Measurements from ENCODE around the gene PSMD6. TPM values are rescaled to one million over a fixed set of nuclear protein-coding genes. Genes with fewer than 3 reads are reported as not detected.
A peak's percentile ranks its signal among the peaks of the same experiment; 100 is the strongest.

The PSMD6 gene
- total RNA-seq, 4 donors from 2014 or later = 47.4 to 64.5 (median 58.9) TPM

- Histone ChIP-seq H3K27ac (no peak overlapping the region), H3K4me3 (no peak overlapping the region), H3K9me3 (no peaks in the 10 kb centered on the region), H3K27me3 (no peaks in the 10 kb centered on the region), H3K4me1 (peaks cover 0 to 17% (median 4%) of the 10 kb centered on the region in 4 donors), H3K36me3 (no peaks in the 10 kb centered on the region)
- TF ChIP-seq POLR2A (IDR thresholded peaks at IDR 0.05) (no peak), CTCF (IDR thresholded peaks at IDR 0.05) (no peak), EP300 (IDR thresholded peaks at IDR 0.05) (no peak)
- DNase-seq (ENCODE audit: low spot score in 2 of 2) = no peak
- WGBS, 2 donors = 71 to 74% methylated on average over 3 of the region's 3 CpGs
Observed at GRCh38 chr3:64053581-64053980, 30.3 kb upstream of the PSMD6 start.

- H3K36me3 ChIP-seq = no peaks in the 10 kb centered on the region
- TF ChIP-seq CTCF (IDR thresholded peaks at IDR 0.05) = no peak
- no peak for TF ChIP-seq POLR2A (IDR thresholded peaks at IDR 0.05)
- TF ChIP-seq EP300 (IDR thresholded peaks at IDR 0.05) = no peak
- H3K9me3 ChIP-seq = no peaks in the 10 kb centered on the region
- H3K4me3 ChIP-seq = no peak overlapping the region
- peaks cover 0 to 21% (median 5%) of the 10 kb centered on the region in 4 donors for H3K4me1 ChIP-seq
- no peak overlapping the region for H3K27ac ChIP-seq
- H3K27me3 ChIP-seq = no peaks in the 10 kb centered on the region
- no peak for DNase-seq (ENCODE audit: low spot score in 2 of 2)
Observed at GRCh38 chr3:64053117-64053516, 29.8 kb upstream of the PSMD6 start.

- Histone ChIP-seq H3K9me3 (no peaks in the 10 kb centered on the region), H3K27me3 (no peaks in the 10 kb centered on the region), H3K36me3 (no peaks in the 10 kb centered on the region), H3K27ac (no peak overlapping the region), H3K4me3 (no peak overlapping the region), H3K4me1 (peaks cover 0 to 22% (median 6%) of the 10 kb centered on the region in 4 donors)
- 73 to 78% methylated on average over 4 of the region's 4 CpGs for WGBS, 2 donors
- no peak for DNase-seq (ENCODE audit: low spot score in 2 of 2)
- TF ChIP-seq EP300 (IDR thresholded peaks at IDR 0.05) (no peak), CTCF (IDR thresholded peaks at IDR 0.05) (no peak), POLR2A (IDR thresholded peaks at IDR 0.05) (no peak)
Observed at GRCh38 chr3:64049832-64050231, 26.5 kb upstream of the PSMD6 start.

- Histone ChIP-seq H3K9me3 (no peaks in the 10 kb centered on the region), H3K27ac (peak overlapping the region in 1 of 4 donors; percentile 69), H3K4me1 (peaks cover 0 to 15% (median 4%) of the 10 kb centered on the region in 4 donors), H3K27me3 (no peaks in the 10 kb centered on the region), H3K4me3 (no peak overlapping the region), H3K36me3 (no peaks in the 10 kb centered on the region)
- DNase-seq (ENCODE audit: low spot score in 2 of 2) = no peak
- TF ChIP-seq POLR2A (IDR thresholded peaks at IDR 0.05) (no peak), EP300 (IDR thresholded peaks at IDR 0.05) (no peak), CTCF (IDR thresholded peaks at IDR 0.05) (no peak)
- 78 to 87% methylated on average over 3 of the region's 3 CpGs for WGBS, 2 donors
Observed at GRCh38 chr3:64049136-64049535, 25.8 kb upstream of the PSMD6 start.

- no peak overlapping the region for H3K4me3 ChIP-seq
- peaks cover 0 to 13% (median 4%) of the 10 kb centered on the region in 4 donors for H3K4me1 ChIP-seq
- H3K27ac ChIP-seq = peak overlapping the region in 2 of 4 donors; percentile 45 to 69
- H3K9me3 ChIP-seq = no peaks in the 10 kb centered on the region
- no peaks in the 10 kb centered on the region for H3K27me3 ChIP-seq
- TF ChIP-seq EP300 (IDR thresholded peaks at IDR 0.05) (no peak), CTCF (IDR thresholded peaks at IDR 0.05) (no peak), POLR2A (IDR thresholded peaks at IDR 0.05) (no peak)
- 29 to 32% methylated on average over 3 of the region's 3 CpGs for WGBS, 2 donors
- no peak for DNase-seq (ENCODE audit: low spot score in 2 of 2)
- no peaks in the 10 kb centered on the region for H3K36me3 ChIP-seq
Observed at GRCh38 chr3:64048631-64049061, 25.4 kb upstream of the PSMD6 start.
